Mammary epithelial cell (primary cell): ENCODE results near the gene SULT4A1.

Experiments used
- CTCF ChIP-seq, 2 donors: IDR thresholded peaks in 1 of 2; conservative IDR thresholded peaks in 1 of 2; 2 replicates each; pipeline ENCODE4 v1.5.1; 2011 to 2012; ENCODE audit warnings: inconsistent platforms in 2 of 2, low read length in 2 of 2, mild to moderate bottlenecking in 2 of 2, control low read depth in 1 of 2, low read depth in 1 of 2; ENCODE audit not compliant: insufficient read depth in 1 of 2; ENCODE audit errors: extremely low read depth in 1 of 2
- EZH2 ChIP-seq: IDR thresholded peaks from 2 replicates; pipeline ENCODE4 v1.6.1; 2012; ENCODE audit warnings: low read length, inconsistent platforms, borderline replicate concordance

GRCh38 chr22:43827003-43827735 is 35.1 kb downstream of the SULT4A1 start:
- no peak for TF ChIP-seq EZH2
- no peak for TF ChIP-seq CTCF (conservative IDR thresholded peaks at IDR 0.05 in 1 of 2, IDR thresholded peaks at IDR 0.05 in 1 of 2; ENCODE audit: extremely low read depth in 1 of 2, insufficient read depth in 1 of 2, low read depth in 1 of 2, low read length in 2 of 2)
